HepG2 (cell line): ENCODE measurements around the gene SIK2. TPM values are rescaled to one million over a fixed set of nuclear protein-coding genes. Genes with fewer than 3 reads are reported as not detected.
A peak's percentile ranks its signal among the peaks of the same experiment; 100 is the strongest.

Experiments used
- GRHL1 ChIP-seq: sonication (generic); formaldehyde crosslinking; conservative IDR thresholded peaks from 2 replicates; pipeline ENCODE4 v1.8.0; 2022; ENCODE audit warnings: missing genetic modification reagents
- HMGXB4 ChIP-seq, 2 experiments: sonication (generic) in 1 of 2; formaldehyde crosslinking in 1 of 2; IDR thresholded peaks; 2 replicates each; pipeline versions ENCODE4 v1.4.0 to v1.6.1; 2018 to 2020; ENCODE audit warnings: missing genetic modification reagents in 2 of 2, borderline replicate concordance in 1 of 2, low read depth in 1 of 2, mild to moderate bottlenecking in 1 of 2, missing biosample characterization in 1 of 2
- KMT2A ChIP-seq: sonication (generic); formaldehyde crosslinking; IDR thresholded peaks from 2 replicates; pipeline ENCODE4 v1.4.0; 2020; ENCODE audit warnings: missing genetic modification reagents
- PAF1 ChIP-seq: IDR thresholded peaks from 2 replicates; pipeline ENCODE4 v1.6.1; 2016; ENCODE audit warnings: missing genetic modification reagents, missing compliant biosample characterization
- RFX1 ChIP-seq: fragments of 450-650 bp; IDR thresholded peaks from 2 replicates; pipeline ENCODE4 v1.6.1; 2017
- ZNF558 ChIP-seq: sonication (generic); formaldehyde crosslinking; IDR thresholded peaks from 2 replicates; pipeline ENCODE4 v1.9.0; 2022; ENCODE audit warnings: mild to moderate bottlenecking, missing genetic modification reagents, borderline replicate concordance
- ZNF580 ChIP-seq: IDR thresholded peaks from 2 replicates; pipeline ENCODE4 v1.6.1; 2016; ENCODE audit warnings: low read depth, borderline replicate concordance
- ZNF598 ChIP-seq: sonication (generic); formaldehyde crosslinking; IDR thresholded peaks from 2 replicates; pipeline ENCODE4 v1.5.1; 2020; ENCODE audit warnings: mild to moderate bottlenecking, missing genetic modification reagents, borderline replicate concordance
- ZNF709 ChIP-seq: sonication (generic); formaldehyde crosslinking; IDR thresholded peaks from 2 replicates; pipeline ENCODE4 v1.5.0; 2020; ENCODE audit warnings: mild to moderate bottlenecking, missing genetic modification reagents
- polyA plus RNA-seq, 8 experiments: library from polyadenylated mRNA; depleted of rRNA in 3 of 8; stranded (reverse) in 7 of 8; unstranded in 1 of 8; fragments of >200 nt; fragmentation: Illumina TruSeq in 4 of 8; extraction: Trizol in 4 of 8; gene quantifications; 2 replicates each; pipeline versions ENCODE4 v1.2.1 to v1.2.3, GENCODE V29; 2011 to 2016; ENCODE audit warnings: low read depth in 4 of 8, missing spikeins in 1 of 8, mixed read lengths in 1 of 8; ENCODE audit not compliant: insufficient read depth in 1 of 8
- total RNA-seq, 5 experiments: library from RNA; depleted of rRNA; stranded (reverse); fragments of >200 nt; fragmentation: Illumina TruSeq; extraction: Trizol; gene quantifications; 2 replicates each; pipeline ENCODE4 v1.2.3, GENCODE V29; 2016; ENCODE audit warnings: low read depth in 1 of 5

Gene SIK2
- total and polyA plus RNA-seq, 2 of the 13 experiments (the other 11 are each of a cell fraction or from before 2014, with no cell fraction given), result 8.1 to 15.4 TPM

GRCh38 chr11:111602865-111603610, 789 bp downstream of the SIK2 start (continued):
- TF ChIP-seq HMGXB4 (CRISPR knock-in tag; IDR thresholded peaks at IDR 0.05; ENCODE audit: borderline replicate concordance in 1 of 2, low read depth in 1 of 2), result peak in 1 of 2 experiments; percentile 36; a peak in 1 of 4 replicates
- no peak for TF ChIP-seq KMT2A (CRISPR knock-in tag)
- no peak for TF ChIP-seq ZNF598 (CRISPR knock-in tag)
- TF ChIP-seq RFX1, result no peak
- TF ChIP-seq ZNF580, result 0 out of 2 replicates have a peak, but pooled peaks have one; percentile 2
- no peak for TF ChIP-seq PAF1 (CRISPR knock-in tag)
- no peak for TF ChIP-seq ZNF558
- no peak for TF ChIP-seq ZNF709 (CRISPR knock-in tag)
- no peak for TF ChIP-seq GRHL1 (CRISPR knock-in tag)
